ENCODE results near the gene PARD3. TPM values are rescaled to one million over a fixed set of nuclear protein-coding genes. Genes with fewer than 3 reads are reported as not detected.

PARD3 gene
- total RNA-seq, 4 donors from 2014 or later: 150 to 172 (median 165) TPM

- DNase-seq (ENCODE audit: low spot score in 2 of 2): no peak
- 68 to 74% methylated on average over 8 of the region's 8 CpGs for whole genome bisulfite sequencing, 2 donors
- no peak for TF ChIP-seq POLR2A (IDR thresholded peaks at IDR 0.05)
- TF ChIP-seq, protein P1, sequence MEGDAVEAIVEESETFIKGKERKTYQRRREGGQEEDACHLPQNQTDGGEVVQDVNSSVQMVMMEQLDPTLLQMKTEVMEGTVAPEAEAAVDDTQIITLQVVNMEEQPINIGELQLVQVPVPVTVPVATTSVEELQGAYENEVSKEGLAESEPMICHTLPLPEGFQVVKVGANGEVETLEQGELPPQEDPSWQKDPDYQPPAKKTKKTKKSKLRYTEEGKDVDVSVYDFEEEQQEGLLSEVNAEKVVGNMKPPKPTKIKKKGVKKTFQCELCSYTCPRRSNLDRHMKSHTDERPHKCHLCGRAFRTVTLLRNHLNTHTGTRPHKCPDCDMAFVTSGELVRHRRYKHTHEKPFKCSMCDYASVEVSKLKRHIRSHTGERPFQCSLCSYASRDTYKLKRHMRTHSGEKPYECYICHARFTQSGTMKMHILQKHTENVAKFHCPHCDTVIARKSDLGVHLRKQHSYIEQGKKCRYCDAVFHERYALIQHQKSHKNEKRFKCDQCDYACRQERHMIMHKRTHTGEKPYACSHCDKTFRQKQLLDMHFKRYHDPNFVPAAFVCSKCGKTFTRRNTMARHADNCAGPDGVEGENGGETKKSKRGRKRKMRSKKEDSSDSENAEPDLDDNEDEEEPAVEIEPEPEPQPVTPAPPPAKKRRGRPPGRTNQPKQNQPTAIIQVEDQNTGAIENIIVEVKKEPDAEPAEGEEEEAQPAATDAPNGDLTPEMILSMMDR (IDR thresholded peaks at IDR 0.05): no peak
- intact Hi-C loops (cut with DNase I; ENCODE audit: low total_unique reads): no loop called here
- no peak overlapping the region for H3K4me3 ChIP-seq (ENCODE audit: low read depth, poor library complexity, severe bottlenecking)
Observed at GRCh38 chr10:34679177-34679576, 135.9 kb downstream of the PARD3 start.

- WGBS, 2 donors: 72 to 78% methylated on average over 4 of the region's 4 CpGs
- no peak for TF ChIP-seq POLR2A (IDR thresholded peaks at IDR 0.05)
- TF ChIP-seq, protein P1 (IDR thresholded peaks at IDR 0.05): no peak
- H3K4me3 ChIP-seq (ENCODE audit: low read depth, poor library complexity, severe bottlenecking): no peak overlapping the region
- intact Hi-C loops (cut with DNase I; ENCODE audit: low total_unique reads): no loop called here
- DNase-seq (ENCODE audit: low spot score in 2 of 2): no peak
Observed at GRCh38 chr10:34677591-34677990, 137.5 kb downstream of the PARD3 start.

GRCh38 chr10:34677132-34677531 is 138.0 kb downstream of the PARD3 start:
- intact Hi-C loops (cut with DNase I; ENCODE audit: low total_unique reads): no loop called here

GRCh38 chr10:34674176-34674575 is 140.9 kb downstream of the PARD3 start:
- H3K4me3 ChIP-seq (ENCODE audit: low read depth, poor library complexity, severe bottlenecking): no peak overlapping the region
- intact Hi-C loops (cut with DNase I; ENCODE audit: low total_unique reads): no loop called here
- DNase-seq (ENCODE audit: low spot score in 2 of 2): no peak
- WGBS, 2 donors: 92 to 95% methylated on average over 8 of the region's 8 CpGs
- TF ChIP-seq POLR2A (IDR thresholded peaks at IDR 0.05): no peak
- TF ChIP-seq, protein P1 (IDR thresholded peaks at IDR 0.05): no peak

More at GRCh38 chr10:34677132-34677531, 138.0 kb downstream of the PARD3 start:
- no peak overlapping the region for H3K4me3 ChIP-seq (ENCODE audit: low read depth, poor library complexity, severe bottlenecking)
- TF ChIP-seq, protein P1 (IDR thresholded peaks at IDR 0.05): no peak
- TF ChIP-seq POLR2A (IDR thresholded peaks at IDR 0.05): no peak
- DNase-seq (ENCODE audit: low spot score in 2 of 2): no peak

DNA sequence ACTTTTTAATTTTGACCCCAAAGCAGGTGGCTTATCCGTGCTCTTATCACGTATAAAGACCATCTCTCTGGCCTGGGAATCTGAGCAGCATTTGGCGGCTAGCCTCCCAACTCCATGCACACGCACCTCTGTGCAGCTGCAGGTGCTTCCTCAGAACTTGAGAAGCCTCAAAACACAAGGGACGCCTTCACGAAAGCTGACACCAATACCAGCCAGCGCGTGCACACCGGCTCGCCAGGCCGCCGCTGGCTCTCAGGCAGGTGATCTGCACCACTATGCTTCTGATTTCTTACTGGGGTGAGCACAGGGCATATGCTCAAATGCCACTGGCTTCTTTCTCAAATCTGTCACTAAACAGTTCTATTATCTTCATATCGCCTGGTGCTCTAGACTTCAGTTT is 145.0 kb downstream of the PARD3 start:
- no peak for TF ChIP-seq POLR2A (IDR thresholded peaks at IDR 0.05)
- TF ChIP-seq, protein P1 (IDR thresholded peaks at IDR 0.05): no peak
- no peak overlapping the region for H3K4me3 ChIP-seq (ENCODE audit: low read depth, poor library complexity, severe bottlenecking)
- WGBS, 2 donors: 95% methylated on average over 13 of the region's 13 CpGs
- intact Hi-C loops (cut with DNase I; ENCODE audit: low total_unique reads): no loop called here
- DNase-seq (ENCODE audit: low spot score in 2 of 2): no peak

- no peak overlapping the region for H3K4me3 ChIP-seq (ENCODE audit: low read depth, poor library complexity, severe bottlenecking)
- intact Hi-C loops (cut with DNase I; ENCODE audit: low total_unique reads): loop anchor here (10.0 kb wide), 1 partner anchor 306 kb away; no protein-coding TSS in a partner anchor
- 86 to 96% methylated on average over 3 of the region's 3 CpGs for WGBS, 2 donors
- TF ChIP-seq POLR2A (IDR thresholded peaks at IDR 0.05): no peak
- TF ChIP-seq, protein P1 (IDR thresholded peaks at IDR 0.05): no peak
- DNase-seq (ENCODE audit: low spot score in 2 of 2): no peak
Observed at GRCh38 chr10:34669079-34669478, 146.0 kb downstream of the PARD3 start.
